ENCODE results near the gene IL1B.
A peak's percentile ranks its signal among the peaks of the same experiment; 100 is the strongest.
"Not testable (repeated sequence)": the region's sequence is repeated elsewhere in the genome, so short reads cannot be mapped to it uniquely, and the experiment has no call there.

Gene IL1B

GRCh38 chr2:112859406-112860183, 23.0 kb upstream of the IL1B start:
- DNase-seq: not testable (repeated sequence)

GRCh38 chr2:112850588-112850987, 14.0 kb upstream of the IL1B start:
- no peak for DNase-seq

- no peak for DNase-seq
Measured at GRCh38 chr2:112849956-112850355, 13.4 kb upstream of the IL1B start.

- DNase-seq: no peak
Measured at GRCh38 chr2:112848833-112849232, 12.3 kb upstream of the IL1B start.

- peak in 1 of 56 donors; percentile 2 for DNase-seq
Measured at GRCh38 chr2:112846031-112846430, 9.5 kb upstream of the IL1B start.

- DNase-seq: no peak
Measured at GRCh38 chr2:112843836-112844235, 7.3 kb upstream of the IL1B start.

GRCh38 chr2:112843288-112843687, 6.7 kb upstream of the IL1B start:
- DNase-seq: no peak

GRCh38 chr2:112841295-112842044, 4.9 kb upstream of the IL1B start:
- no peak for DNase-seq

GRCh38 chr2:112840068-112840445, 3.5 kb upstream of the IL1B start:
- DNase-seq: no peak

- DNase-seq: no peak
Measured at GRCh38 chr2:112839407-112840067, 3.0 kb upstream of the IL1B start.

- no peak for DNase-seq
Measured at GRCh38 chr2:112836163-112836560, 417 bp downstream of the IL1B start.

GRCh38 chr2:112835536-112836162, 930 bp downstream of the IL1B start:
- DNase-seq: no peak

GRCh38 chr2:112835061-112835501, 1.5 kb downstream of the IL1B start:
- DNase-seq: no peak

- no peak for DNase-seq
Measured at GRCh38 chr2:112834396-112835037, 2.1 kb downstream of the IL1B start.

- no peak for DNase-seq
Measured at GRCh38 chr2:112833976-112834375, 2.6 kb downstream of the IL1B start.

- not testable (repeated sequence) for DNase-seq
Measured at GRCh38 chr2:112833639-112833931, 3.0 kb downstream of the IL1B start.

- DNase-seq: no peak
Measured at GRCh38 chr2:112832841-112833638, 3.5 kb downstream of the IL1B start.

GRCh38 chr2:112831946-112832840, 4.4 kb downstream of the IL1B start:
- no peak for DNase-seq

GRCh38 chr2:112831513-112831845, 5.1 kb downstream of the IL1B start:
- no peak for DNase-seq

Measured in amygdala (tissue), 56 donors.